Mesenchymal stem cell (in vitro differentiated cells and primary cell): ENCODE results near the gene CHM.
"Not testable (repeated sequence)": the region's sequence is repeated elsewhere in the genome, so short reads cannot be mapped to it uniquely, and the experiment has no call there.

Experiments used
- DNase-seq: peaks from one replicate; pipeline ENCODE4 v3.0.0-alpha.2; 2013
- H2AFZ ChIP-seq: one replicate; pipeline ENCODE4 v1.6.1; 2013; ENCODE audit warnings: low read depth, mild to moderate bottlenecking, control low read depth, inconsistent platforms, low read length, moderate library complexity
- H2AK5ac ChIP-seq: 2 replicates; pipeline ENCODE4 v1.6.1; 2013; ENCODE audit warnings: low read length, moderate library complexity, mild to moderate bottlenecking, inconsistent platforms; ENCODE audit not compliant: severe bottlenecking
- H2BK120ac ChIP-seq: one replicate; pipeline ENCODE4 v1.6.1; 2013; ENCODE audit warnings: low read depth, mild to moderate bottlenecking, inconsistent platforms, low read length, moderate library complexity
- H2BK12ac ChIP-seq, 2 experiments: one replicate each; pipeline ENCODE4 v1.6.1; 2013; ENCODE audit warnings: inconsistent platforms in 2 of 2, low read length in 2 of 2, mild to moderate bottlenecking in 2 of 2, moderate library complexity in 2 of 2, control low read depth in 1 of 2
- H2BK15ac ChIP-seq: one replicate; pipeline ENCODE4 v1.6.1; 2013; ENCODE audit warnings: mild to moderate bottlenecking, low read depth, inconsistent platforms; ENCODE audit not compliant: poor library complexity, severe bottlenecking
- H2BK5ac ChIP-seq: 2 replicates; pipeline ENCODE4 v1.6.1; 2013; ENCODE audit warnings: low read depth, mild to moderate bottlenecking, low read length, control low read depth, inconsistent platforms; ENCODE audit not compliant: poor library complexity, severe bottlenecking
- H3K14ac ChIP-seq, 2 experiments: one replicate each; pipeline ENCODE4 v1.6.1; 2013; ENCODE audit warnings: inconsistent platforms in 2 of 2, low read length in 2 of 2, control low read depth in 1 of 2, mild to moderate bottlenecking in 1 of 2, moderate library complexity in 1 of 2
- H3K18ac ChIP-seq, 2 experiments: one replicate each; pipeline ENCODE4 v1.6.1; 2013; ENCODE audit warnings: inconsistent platforms in 2 of 2, low read length in 2 of 2, control low read depth in 1 of 2, low read depth in 1 of 2, mild to moderate bottlenecking in 1 of 2
- H3K23ac ChIP-seq, 2 experiments: one replicate each; pipeline ENCODE4 v1.6.1; 2013; ENCODE audit warnings: inconsistent platforms in 2 of 2, low read length in 2 of 2, mild to moderate bottlenecking in 2 of 2, moderate library complexity in 2 of 2, control low read depth in 1 of 2
- H3K27ac ChIP-seq: 2 replicates; pipeline ENCODE4 v1.5.1; 2013; ENCODE audit warnings: mild to moderate bottlenecking, moderate library complexity, low read length, control low read depth, inconsistent platforms; ENCODE audit not compliant: poor library complexity, severe bottlenecking
- H3K27me3 ChIP-seq, 2 experiments: 2 replicates each; pipeline versions ENCODE4 v1.6.1 to v1.7.0; 2013; ENCODE audit warnings: low read length in 2 of 2, mild to moderate bottlenecking in 2 of 2, moderate library complexity in 2 of 2, control low read depth in 1 of 2, inconsistent platforms in 1 of 2; ENCODE audit not compliant: control insufficient read depth in 1 of 2, insufficient read depth in 1 of 2
- H3K36me3 ChIP-seq, 2 experiments: 2 replicates each; pipeline versions ENCODE4 v1.6.1 to v1.7.0; 2013; ENCODE audit warnings: low read length in 2 of 2, control low read depth in 1 of 2, inconsistent platforms in 1 of 2, low read depth in 1 of 2, mild to moderate bottlenecking in 1 of 2; ENCODE audit not compliant: insufficient read depth in 2 of 2, control insufficient read depth in 1 of 2
- H3K4ac ChIP-seq, 2 experiments: one replicate each; pipeline ENCODE4 v1.6.1; 2013; ENCODE audit warnings: inconsistent platforms in 2 of 2, low read length in 2 of 2, mild to moderate bottlenecking in 2 of 2, moderate library complexity in 2 of 2, control low read depth in 1 of 2, low read depth in 1 of 2
- H3K4me1 ChIP-seq: 2 replicates; pipeline ENCODE4 v1.6.1; 2013; ENCODE audit warnings: low read depth, low read length, control low read depth; ENCODE audit not compliant: control insufficient read depth, insufficient read depth
- H3K4me2 ChIP-seq: 2 replicates; pipeline ENCODE4 v1.6.1; 2013; ENCODE audit warnings: low read length, mild to moderate bottlenecking, inconsistent platforms; ENCODE audit not compliant: poor library complexity, severe bottlenecking
- H3K4me3 ChIP-seq, 2 experiments: 2 replicates each; pipeline versions ENCODE4 v1.5.1 to v1.7.0; 2013; ENCODE audit warnings: low read length in 2 of 2, mild to moderate bottlenecking in 2 of 2, control low read depth in 1 of 2, low read depth in 1 of 2; ENCODE audit not compliant: insufficient read depth in 1 of 2
- H3K79me1 ChIP-seq: replicated peaks from 2 replicates; pipeline ENCODE4 v1.6.1; 2013; ENCODE audit warnings: mild to moderate bottlenecking, control low read depth, low read length, inconsistent platforms; ENCODE audit not compliant: poor library complexity, severe bottlenecking
- H3K9ac ChIP-seq: 2 replicates; pipeline ENCODE4 v1.7.0; 2013; ENCODE audit warnings: mild to moderate bottlenecking, low read length, moderate library complexity
- H3K9me3 ChIP-seq: 2 replicates; pipeline ENCODE4 v1.7.0; 2013; ENCODE audit warnings: mild to moderate bottlenecking, low read length; ENCODE audit not compliant: control insufficient read depth
- H4K8ac ChIP-seq: one replicate; pipeline ENCODE4 v1.6.1; 2013; ENCODE audit warnings: inconsistent platforms, mild to moderate bottlenecking, low read length, moderate library complexity
- H4K91ac ChIP-seq: one replicate; pipeline ENCODE4 v1.6.1; 2013; ENCODE audit warnings: mild to moderate bottlenecking, low read length, inconsistent platforms
- WGBS: methylation state at CpG from one replicate; pipeline ENCODE4 v1.1.7; 2013; ENCODE audit warnings: mixed read lengths; 5-methylcytosine and 5-hydroxymethylcytosine counted together

CHM gene

DNA sequence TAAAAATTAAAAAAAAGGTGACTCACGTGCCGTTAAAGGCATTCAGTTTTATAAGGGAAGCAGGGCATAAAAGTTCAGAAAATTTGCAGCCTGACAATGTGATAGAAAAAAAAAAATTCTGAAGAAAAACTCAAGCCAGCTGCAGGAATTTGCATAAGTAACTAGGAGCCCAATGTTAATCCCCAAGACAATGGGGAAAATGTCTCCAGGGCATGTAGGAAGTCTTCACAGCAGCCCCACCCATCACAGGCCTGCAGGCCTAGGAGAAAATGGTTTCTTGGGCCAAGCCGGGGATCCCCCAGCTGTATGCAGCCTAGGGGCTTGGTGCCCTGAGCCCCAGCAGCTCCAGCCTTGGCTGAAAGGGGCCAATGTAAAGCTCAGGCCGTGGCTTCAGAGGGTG is 31.2 kb downstream of the CHM start:
- no peaks in the 10 kb centered on the region for H3K27me3 ChIP-seq
- H2BK15ac ChIP-seq = no peak overlapping the region
- 100% methylated on average over 2 of the region's 4 CpGs for WGBS
- no peak overlapping the region for H3K9ac ChIP-seq
- no peak overlapping the region for H2BK5ac ChIP-seq
- H3K9me3 ChIP-seq = no peaks in the 10 kb centered on the region
- H3K4ac ChIP-seq = no peak overlapping the region
- no peak overlapping the region for H3K4me2 ChIP-seq
- no peak overlapping the region for H3K27ac ChIP-seq
- H2AK5ac ChIP-seq = no peak overlapping the region
- no peaks in the 10 kb centered on the region for H3K79me1 ChIP-seq
- H3K36me3 ChIP-seq = peaks cover 3 to 17% of the 10 kb centered on the region in 2 experiments
- H4K8ac ChIP-seq = no peak overlapping the region
- H2AFZ ChIP-seq = no peak overlapping the region
- H3K18ac ChIP-seq = no peak overlapping the region
- H2BK120ac ChIP-seq = no peak overlapping the region
- no peak overlapping the region for H3K14ac ChIP-seq
- no peak overlapping the region for H3K4me3 ChIP-seq
- H3K23ac ChIP-seq = no peak overlapping the region
- no peak overlapping the region for H4K91ac ChIP-seq
- peaks cover 2% of the 10 kb centered on the region for H3K4me1 ChIP-seq
- no peak overlapping the region for H2BK12ac ChIP-seq
- no peak for DNase-seq

GRCh38 chrX:86014959-86015358 is 32.4 kb downstream of the CHM start:
- not testable (repeated sequence) for H3K4me3 ChIP-seq, H3K9me3 ChIP-seq, H3K18ac ChIP-seq, H3K9ac ChIP-seq, H4K91ac ChIP-seq, H2BK120ac ChIP-seq, DNase-seq, H2AK5ac ChIP-seq, H3K27me3 ChIP-seq, H3K4ac ChIP-seq, H2BK12ac ChIP-seq, H2BK15ac ChIP-seq, H3K14ac ChIP-seq, H3K23ac ChIP-seq, H3K27ac ChIP-seq, H2AFZ ChIP-seq, H3K4me2 ChIP-seq, H4K8ac ChIP-seq, H3K79me1 ChIP-seq, H3K4me1 ChIP-seq, H2BK5ac ChIP-seq
- WGBS = 100% methylated on average over 2 of the region's 4 CpGs
- peaks cover 3 to 16% of the 10 kb centered on the region in 2 experiments for H3K36me3 ChIP-seq

GRCh38 chrX:86014421-86014820 is 32.9 kb downstream of the CHM start:
- no peak overlapping the region for H2BK15ac ChIP-seq
- no peaks in the 10 kb centered on the region for H3K9me3 ChIP-seq
- H3K14ac ChIP-seq = no peak overlapping the region
- no peak overlapping the region for H2AFZ ChIP-seq
- no peak overlapping the region for H2AK5ac ChIP-seq
- H3K9ac ChIP-seq = no peak overlapping the region
- no peaks in the 10 kb centered on the region for H3K79me1 ChIP-seq
- 100% methylated on average over 1 of the region's 5 CpGs for WGBS
- peaks cover 2% of the 10 kb centered on the region for H3K4me1 ChIP-seq
- H4K8ac ChIP-seq = no peak overlapping the region
- peaks cover 3 to 11% of the 10 kb centered on the region in 2 experiments for H3K36me3 ChIP-seq
- no peak overlapping the region for H3K18ac ChIP-seq
- no peak overlapping the region for H2BK5ac ChIP-seq
- no peak overlapping the region for H3K4me3 ChIP-seq
- H3K4me2 ChIP-seq = no peak overlapping the region
- no peak overlapping the region for H4K91ac ChIP-seq
- no peak overlapping the region for H2BK12ac ChIP-seq
- H3K4ac ChIP-seq = no peak overlapping the region
- H3K27me3 ChIP-seq = no peaks in the 10 kb centered on the region
- H3K23ac ChIP-seq = no peak overlapping the region
- no peak overlapping the region for H3K27ac ChIP-seq
- no peak for DNase-seq
- no peak overlapping the region for H2BK120ac ChIP-seq

DNA sequence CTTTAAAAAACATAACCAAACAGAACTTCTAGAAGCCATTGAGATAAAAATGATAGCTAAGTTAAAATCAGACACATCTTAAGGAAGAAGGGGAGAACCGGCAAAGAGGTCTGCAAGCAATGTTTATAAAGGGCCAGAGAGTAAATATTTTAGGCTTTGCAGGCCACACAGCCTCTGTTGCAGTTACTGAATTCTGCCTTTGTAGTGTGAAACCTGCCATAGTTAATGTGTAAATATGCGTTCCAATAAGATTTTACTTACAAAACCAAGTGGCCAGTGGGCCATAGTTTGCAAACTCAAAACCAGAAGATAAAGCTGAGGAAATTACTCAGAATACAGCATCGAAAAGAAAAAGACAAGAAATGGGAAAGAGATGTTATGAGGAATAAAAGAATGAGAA is 33.6 kb downstream of the CHM start:
- Histone ChIP-seq H2BK12ac (no peak overlapping the region), H2BK120ac (no peak overlapping the region), H3K27ac (no peak overlapping the region)

More for the DNA sequence above, 33.6 kb downstream of the CHM start:
- H3K18ac ChIP-seq = no peak overlapping the region
- peaks cover 3 to 11% of the 10 kb centered on the region in 2 experiments for H3K36me3 ChIP-seq
- no peaks in the 10 kb centered on the region for H3K27me3 ChIP-seq
- H3K14ac ChIP-seq = no peak overlapping the region
- no peak for DNase-seq
- H3K9me3 ChIP-seq = no peaks in the 10 kb centered on the region
- H4K8ac ChIP-seq = no peak overlapping the region
- no peak overlapping the region for H2AFZ ChIP-seq
- H3K4ac ChIP-seq = no peak overlapping the region
- H3K4me3 ChIP-seq = no peak overlapping the region
- H3K4me2 ChIP-seq = no peak overlapping the region
- H2BK5ac ChIP-seq = no peak overlapping the region
- no peak overlapping the region for H3K9ac ChIP-seq
- no peak overlapping the region for H4K91ac ChIP-seq
- no peak overlapping the region for H2AK5ac ChIP-seq
- H2BK15ac ChIP-seq = no peak overlapping the region
- no peak overlapping the region for H3K23ac ChIP-seq
- H3K79me1 ChIP-seq = no peaks in the 10 kb centered on the region
- WGBS = no CpG with 5 or more reads among the region's 3 CpGs
- peaks cover 2% of the 10 kb centered on the region for H3K4me1 ChIP-seq
